Activated naive CD8-positive, alpha-beta T cell treated with anti-CD3 and anti-CD28 coated beads for 36 hours (primary cell): ENCODE results near the gene PEPD. TPM values are rescaled to one million over a fixed set of nuclear protein-coding genes. Genes with fewer than 3 reads are reported as not detected.

Experiments
- DNase-seq: peaks from one replicate; pipeline ENCODE4 v3.0.0; 2021
- H3K27ac Mint-ChIP-seq: one replicate; pipeline ENCODE4 v1.8.0; 2022; ENCODE audit warnings: mild to moderate bottlenecking, moderate library complexity, mixed read lengths
- H3K27me3 Mint-ChIP-seq: one replicate; pipeline ENCODE4 v1.8.0; 2022; ENCODE audit warnings: mild to moderate bottlenecking, mixed read lengths
- H3K36me3 Mint-ChIP-seq: one replicate; pipeline ENCODE4 v1.8.0; 2021; ENCODE audit warnings: mild to moderate bottlenecking, mixed read lengths
- H3K4me1 Mint-ChIP-seq: one replicate; pipeline ENCODE4 v1.8.0; 2021; ENCODE audit warnings: mixed read lengths
- H3K4me3 Mint-ChIP-seq: one replicate; pipeline ENCODE4 v1.8.0; 2022; ENCODE audit warnings: mild to moderate bottlenecking, moderate library complexity, mixed read lengths
- H3K9me3 Mint-ChIP-seq: one replicate; pipeline ENCODE4 v1.8.0; 2022; ENCODE audit warnings: mixed read lengths
- total RNA-seq, 2 experiments: library from RNA; stranded (reverse); gene quantifications; one replicate each; pipeline ENCODE4 v1.2.3, GENCODE V29; 2021

PEPD gene
- total RNA-seq, 2 experiments from 2014 or later, result 36.3 to 39.4 TPM

- Mint-ChIP-seq H3K27ac (no peak overlapping the region), H3K36me3 (no peaks in the 10 kb centered on the region), H3K27me3 (peaks cover 38% of the 10 kb centered on the region), H3K9me3 (no peaks in the 10 kb centered on the region), H3K4me1 (no peaks in the 10 kb centered on the region), H3K4me3 (no peak overlapping the region)
- DNase-seq, result no peak
Observed at GRCh38 chr19:33340991-33341390, 180.6 kb downstream of the PEPD start.

GRCh38 chr19:33339016-33339984 is 182.3 kb downstream of the PEPD start:
- H3K4me3 Mint-ChIP-seq, result no peak overlapping the region

More at GRCh38 chr19:33339016-33339984, 182.3 kb downstream of the PEPD start:
- Mint-ChIP-seq H3K36me3 (no peaks in the 10 kb centered on the region), H3K9me3 (no peaks in the 10 kb centered on the region), H3K27me3 (peaks cover 27% of the 10 kb centered on the region), H3K4me1 (no peaks in the 10 kb centered on the region), H3K27ac (no peak overlapping the region)
- no peak for DNase-seq

Other genes with a start within 250 kb of the PEPD start
- under 1 TPM; 0.26 to 0.35 TPM for gene CEBPA, start 219.3 kb downstream of the PEPD start, total RNA-seq
- 10 to 100 TPM; 30.1 to 30.9 TPM for gene CEBPG, start 148.1 kb downstream of the PEPD start, total RNA-seq
- not detected for gene CHST8, start 100.2 kb upstream of the PEPD start, total RNA-seq